22Rv1 (cell line): ENCODE results near the gene FRK.

ENCODE experiments used
- ZFX ChIP-seq: fragments of 450-650 bp; IDR thresholded peaks from 2 replicates; pipeline ENCODE4 v1.6.1; 2017; ENCODE audit warnings: antibody characterized with exemption, borderline replicate concordance
- TF ChIP-seq, protein P1 (sequence below): fragments of 450-650 bp; IDR thresholded peaks from 2 replicates; pipeline ENCODE4 v1.5.1; 2017; ENCODE audit warnings: mild to moderate bottlenecking

DNA sequence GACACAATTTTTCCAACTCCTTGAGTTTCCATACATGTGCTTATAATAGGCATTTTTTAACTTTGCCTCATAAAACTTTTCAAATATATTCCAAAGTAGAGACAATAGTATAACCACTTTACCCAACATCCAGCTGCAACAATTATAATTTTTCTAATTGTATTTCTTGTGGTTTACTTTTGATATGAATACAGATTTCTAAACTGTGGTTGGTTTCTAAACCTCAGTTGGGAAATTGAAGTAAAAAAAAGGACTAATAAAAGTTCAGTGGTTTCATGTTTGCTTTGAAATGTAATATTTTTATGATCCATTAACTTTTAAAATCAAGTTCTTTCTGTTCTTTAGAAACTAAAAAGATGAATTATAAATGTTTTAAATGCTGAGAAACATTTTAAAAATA, 40.0 kb downstream of the FRK start:
- TF ChIP-seq, protein P1, sequence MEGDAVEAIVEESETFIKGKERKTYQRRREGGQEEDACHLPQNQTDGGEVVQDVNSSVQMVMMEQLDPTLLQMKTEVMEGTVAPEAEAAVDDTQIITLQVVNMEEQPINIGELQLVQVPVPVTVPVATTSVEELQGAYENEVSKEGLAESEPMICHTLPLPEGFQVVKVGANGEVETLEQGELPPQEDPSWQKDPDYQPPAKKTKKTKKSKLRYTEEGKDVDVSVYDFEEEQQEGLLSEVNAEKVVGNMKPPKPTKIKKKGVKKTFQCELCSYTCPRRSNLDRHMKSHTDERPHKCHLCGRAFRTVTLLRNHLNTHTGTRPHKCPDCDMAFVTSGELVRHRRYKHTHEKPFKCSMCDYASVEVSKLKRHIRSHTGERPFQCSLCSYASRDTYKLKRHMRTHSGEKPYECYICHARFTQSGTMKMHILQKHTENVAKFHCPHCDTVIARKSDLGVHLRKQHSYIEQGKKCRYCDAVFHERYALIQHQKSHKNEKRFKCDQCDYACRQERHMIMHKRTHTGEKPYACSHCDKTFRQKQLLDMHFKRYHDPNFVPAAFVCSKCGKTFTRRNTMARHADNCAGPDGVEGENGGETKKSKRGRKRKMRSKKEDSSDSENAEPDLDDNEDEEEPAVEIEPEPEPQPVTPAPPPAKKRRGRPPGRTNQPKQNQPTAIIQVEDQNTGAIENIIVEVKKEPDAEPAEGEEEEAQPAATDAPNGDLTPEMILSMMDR, result no peak
- no peak for TF ChIP-seq ZFX
